HCT116 (cell line): ENCODE results near the gene AFAP1. TPM values are rescaled to one million over a fixed set of nuclear protein-coding genes. Genes with fewer than 3 reads are reported as not detected.

ENCODE experiments used
- ATAC-seq: fragments of 200-7000 bp; cut with Tn5 transposase; 2 replicates; pipeline ENCODE4 v1.9.1; 2020; ENCODE audit warnings: mild to moderate bottlenecking, moderate library complexity
- BruUV-seq: library from RNA; stranded (reverse); fragments of 400-500 nt; replicated peaks from 2 replicates; lab custom pipeline; 2021; lab: Mats Ljungman, UMichigan
- CTCF ChIA-PET: fragments of 300-600 bp; sonication (Branson Sonifier 250); formaldehyde crosslinking; loops from one replicate; lab custom pipeline; 2021; ENCODE audit warnings: antibody characterized with exemption; lab: Charles Lee
- POLR2A ChIA-PET: fragments of 300-600, 350-600 bp; sonication (Branson Sonifier 250); formaldehyde crosslinking; loops from one replicate; lab custom pipeline; 2021; ENCODE audit warnings: antibody characterized with exemption; lab: Charles Lee
- RAD21 ChIA-PET, 2 experiments: fragments of 300-600 bp; sonication (Branson Sonifier 250); formaldehyde crosslinking; loops; one replicate each; lab custom pipeline; 2023; ENCODE audit warnings: low total read pairs in 2 of 2; ENCODE audit not compliant: uncharacterized antibody in 2 of 2, unreplicated experiment in 2 of 2, low non-redundant PET in 1 of 2; lab: Charles Lee
- DNase-seq: peaks from one replicate; pipeline ENCODE4 v3.0.0-alpha.2; 2010; ENCODE audit warnings: low read depth, low spot score
- H2AFZ ChIP-seq: fragments of 200-600 bp; shearing (Covaris generic), sonication (generic); 2 replicates; pipeline ENCODE4 v1.6.1; 2017; ENCODE audit warnings: low read depth, mixed run types, mixed read lengths, antibody characterized with exemption, low read length; ENCODE audit not compliant: poor library complexity, severe bottlenecking
- H3K27ac ChIP-seq: 2 replicates; pipeline ENCODE4 v1.5.1; 2012; ENCODE audit warnings: low read depth, low read length
- H3K27me3 ChIP-seq: fragments of 200-600 bp; sonication (generic); 2 replicates; pipeline ENCODE4 v1.6.1; 2016; ENCODE audit warnings: mixed run types, low read length, mixed read lengths; ENCODE audit not compliant: insufficient read depth
- H3K36me3 ChIP-seq, 2 experiments: fragments of 200-500 bp in 1 of 2; fragments of 200-600 bp in 1 of 2; sonication (Bioruptor generic) in 1 of 2; sonication (generic) in 1 of 2; 2 replicates each; pipeline versions ENCODE4 v1.5.1 to v1.6.1; 2014 to 2016; ENCODE audit warnings: low read length in 2 of 2, inconsistent platforms in 1 of 2, mixed read lengths in 1 of 2, mixed run types in 1 of 2; ENCODE audit not compliant: insufficient read depth in 2 of 2, control insufficient read depth in 1 of 2
- H3K4me1 ChIP-seq, 2 experiments: fragments of 200-600 bp in 1 of 2; sonication (generic) in 1 of 2; 2 replicates each; pipeline versions ENCODE4 v1.5.1 to v1.6.1; 2012 to 2017; ENCODE audit warnings: low read length in 2 of 2, inconsistent platforms in 1 of 2, mild to moderate bottlenecking in 1 of 2, mixed read lengths in 1 of 2, mixed run types in 1 of 2, moderate library complexity in 1 of 2; ENCODE audit not compliant: insufficient read depth in 2 of 2, control insufficient read depth in 1 of 2
- H3K4me2 ChIP-seq: fragments of 200-600 bp; sonication (generic); 2 replicates; pipeline ENCODE4 v1.6.1; 2017; ENCODE audit warnings: mixed run types, low read length, mixed read lengths
- H3K4me3 ChIP-seq, 2 experiments: fragments of 200-600 bp in 1 of 2; sonication (generic) in 1 of 2; replicated peaks in 1 of 2; 2 replicates each; pipeline ENCODE4 v1.5.1; 2011 to 2016; ENCODE audit warnings: low read length in 2 of 2, control low read depth in 1 of 2, low read depth in 1 of 2, mild to moderate bottlenecking in 1 of 2, mixed read lengths in 1 of 2, mixed run types in 1 of 2
- H3K79me2 ChIP-seq: fragments of 200-600 bp; sonication (generic); 2 replicates; pipeline ENCODE4 v1.6.1; 2017; ENCODE audit warnings: mild to moderate bottlenecking, mixed run types, low read length, moderate library complexity, mixed read lengths; ENCODE audit not compliant: insufficient read depth
- H3K9ac ChIP-seq: fragments of 200-600 bp; sonication (generic); 2 replicates; pipeline ENCODE4 v1.6.1; 2016; ENCODE audit warnings: low read length, mixed read lengths
- H3K9me2 ChIP-seq: fragments of 200-600 bp; sonication (generic), shearing (Covaris generic); 2 replicates; pipeline ENCODE4 v1.6.1; 2017; ENCODE audit warnings: mixed run types, mild to moderate bottlenecking, moderate library complexity; ENCODE audit not compliant: insufficient read depth
- H3K9me3 ChIP-seq, 2 experiments: fragments of 200-500 bp in 1 of 2; fragments of 200-600 bp in 1 of 2; sonication (Bioruptor generic) in 1 of 2; sonication (generic) in 1 of 2; 2 replicates each; pipeline ENCODE4 v1.6.1; 2014 to 2017; ENCODE audit warnings: low read length in 2 of 2, mixed read lengths in 2 of 2, inconsistent platforms in 1 of 2, low read depth in 1 of 2, mild to moderate bottlenecking in 1 of 2, mixed run types in 1 of 2, moderate library complexity in 1 of 2; ENCODE audit not compliant: control insufficient read depth in 1 of 2, insufficient read depth in 1 of 2
- H4K20me1 ChIP-seq: fragments of 200-600 bp; sonication (generic), shearing (Covaris generic); 2 replicates; pipeline ENCODE4 v1.6.1; 2017; ENCODE audit warnings: mixed run types, mild to moderate bottlenecking, moderate library complexity; ENCODE audit not compliant: insufficient read depth
- EGR1 ChIP-seq: IDR thresholded peaks from 2 replicates; pipeline ENCODE4 v1.6.1; 2012; ENCODE audit warnings: low read depth
- ELF1 ChIP-seq: IDR thresholded peaks from 2 replicates; pipeline ENCODE4 v1.6.1; 2012; ENCODE audit warnings: low read depth, borderline replicate concordance
- EZH2 ChIP-seq: fragments of 200-600 bp; sonication (generic); IDR thresholded peaks from 2 replicates; pipeline ENCODE4 v1.6.1; 2017; ENCODE audit warnings: antibody characterized with exemption, mixed run types
- POLR2A ChIP-seq: IDR thresholded peaks from 2 replicates; pipeline ENCODE4 v1.7.0; 2011; ENCODE audit warnings: borderline replicate concordance; ENCODE audit not compliant: insufficient read depth, insufficient read length; ENCODE audit errors: extremely low read depth
- POLR2AphosphoS5 ChIP-seq: IDR thresholded peaks from 2 replicates; pipeline ENCODE4 v1.6.1; 2011; ENCODE audit warnings: mild to moderate bottlenecking, low read depth, low read length, moderate library complexity
- RAD21 ChIP-seq: IDR thresholded peaks from 2 replicates; pipeline ENCODE4 v1.6.1; 2012; ENCODE audit warnings: low read depth, mild to moderate bottlenecking
- SP1 ChIP-seq: IDR thresholded peaks from 2 replicates; pipeline ENCODE4 v1.6.1; 2012; ENCODE audit warnings: low read depth
- SRF ChIP-seq: IDR thresholded peaks from 2 replicates; pipeline ENCODE4 v1.6.1; 2012; ENCODE audit warnings: low read depth
- TCF7L2 ChIP-seq: IDR thresholded peaks from 2 replicates; pipeline ENCODE4 v1.7.0; 2011; ENCODE audit warnings: borderline replicate concordance, inconsistent platforms; ENCODE audit not compliant: insufficient read depth, insufficient read length; ENCODE audit errors: extremely low read depth
- YY1 ChIP-seq: IDR thresholded peaks from 2 replicates; pipeline ENCODE4 v1.6.1; 2011; ENCODE audit warnings: low read length, low read depth, moderate library complexity, mild to moderate bottlenecking; ENCODE audit not compliant: insufficient replicate concordance; ENCODE audit errors: extremely low read depth
- ZNF274 ChIP-seq: fragments of 200-500 bp; sonication (Bioruptor generic); IDR thresholded peaks from 2 replicates; pipeline ENCODE4 v1.6.1; 2014; ENCODE audit warnings: mild to moderate bottlenecking, low read depth, low read length, inconsistent platforms
- intact Hi-C: fragments of 100-400 bp; cut with micrococcal nuclease; formaldehyde crosslinking; loops from 2 replicates; pipeline ENCODE4 v1.10.0; 2022
- total RNA-seq: library from RNA; stranded (reverse); gene quantifications from one replicate; pipeline ENCODE4 v1.2.1, GENCODE V29; 2021; ENCODE audit not compliant: unreplicated experiment
- TF ChIP-seq, protein P1 (sequence below): IDR thresholded peaks from 2 replicates; pipeline ENCODE4 v1.6.1; 2012
- TF ChIP-seq, protein P2 (sequence below): IDR thresholded peaks from 2 replicates; pipeline ENCODE4 v1.6.1; 2011; ENCODE audit warnings: mild to moderate bottlenecking, low read length, moderate library complexity; ENCODE audit not compliant: insufficient replicate concordance; ENCODE audit errors: extremely low read depth
- TF ChIP-seq, protein P3 (sequence below): IDR thresholded peaks from 2 replicates; pipeline ENCODE4 v1.6.1; 2012; ENCODE audit warnings: low read depth
- TF ChIP-seq, protein P4 (sequence below): IDR thresholded peaks from 2 replicates; pipeline ENCODE4 v1.6.1; 2012

The AFAP1 gene
- total RNA-seq, 1 experiment from 2014 or later = 19.4 TPM

DNA sequence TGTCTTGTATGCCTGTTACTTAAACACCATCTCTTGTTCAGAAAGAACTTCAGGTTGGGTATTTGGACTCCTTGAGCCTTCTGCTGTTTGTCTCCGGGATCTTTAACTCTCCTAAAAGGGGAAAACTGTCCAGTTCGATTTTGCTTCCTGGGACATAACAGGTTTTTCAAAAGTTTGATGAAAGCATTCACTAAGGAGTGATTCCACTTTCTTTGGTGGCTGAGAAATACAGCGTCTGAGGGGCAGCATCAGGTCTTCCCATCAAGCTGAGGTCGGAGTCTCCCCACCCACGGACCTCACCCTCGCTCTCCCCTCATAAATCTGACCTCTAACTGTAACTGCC lies 1.4 kb downstream of the AFAP1 start (continued):
- TF ChIP-seq EZH2 = no peak
- no peak for TF ChIP-seq SRF
- no peak for TF ChIP-seq TCF7L2
- no peak for TF ChIP-seq ELF1
- no peak for TF ChIP-seq EGR1

DNA sequence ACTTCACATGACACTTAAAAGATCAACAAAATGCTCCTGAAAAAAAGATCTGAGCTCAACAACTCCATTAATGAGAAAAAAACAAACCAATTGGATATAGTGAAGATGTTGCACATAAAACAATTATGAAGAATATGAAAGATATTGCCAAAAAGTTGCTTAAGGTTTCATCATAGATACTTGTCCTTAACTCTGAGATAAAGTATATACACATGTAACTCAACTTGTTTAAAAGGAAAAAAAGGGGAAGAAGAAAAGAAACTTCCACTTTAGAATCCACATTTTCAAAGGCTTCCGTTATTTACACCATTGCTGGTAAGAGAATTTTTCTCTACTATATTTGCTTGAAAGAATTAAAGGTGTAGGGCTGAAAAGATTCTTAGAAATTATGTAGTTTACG lies 2.7 kb downstream of the AFAP1 start:
- intact Hi-C loops = no loop called here
- BruUV-seq = no TSS peak
- Histone ChIP-seq H3K9ac (no peak overlapping the region), H2AFZ (no peak overlapping the region), H3K79me2 (peaks cover 40% of the 10 kb centered on the region), H3K27ac (no peak overlapping the region), H4K20me1 (no peaks in the 10 kb centered on the region), H3K4me3 (no peak overlapping the region), H3K9me2 (no peaks in the 10 kb centered on the region), H3K4me2 (no peak overlapping the region), H3K36me3 (no peaks in the 10 kb centered on the region), H3K9me3 (no peaks in the 10 kb centered on the region), H3K4me1 (peaks cover 21 to 35% of the 10 kb centered on the region in 2 experiments), H3K27me3 (no peaks in the 10 kb centered on the region)
- ChIA-PET RAD21 (no interaction called here), CTCF (interaction anchor here (1.4 kb wide), 2 partner anchors 10 to 21 kb away, joined by 3 to 4 read pairs; no protein-coding TSS in a partner anchor), POLR2A (no interaction called here)
- DNase-seq (no peak), ATAC-seq (no peak)
- no peak for TF ChIP-seq SP1
- no peak for TF ChIP-seq POLR2A
- TF ChIP-seq, protein P1, sequence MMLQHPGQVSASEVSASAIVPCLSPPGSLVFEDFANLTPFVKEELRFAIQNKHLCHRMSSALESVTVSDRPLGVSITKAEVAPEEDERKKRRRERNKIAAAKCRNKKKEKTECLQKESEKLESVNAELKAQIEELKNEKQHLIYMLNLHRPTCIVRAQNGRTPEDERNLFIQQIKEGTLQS = no peak
- TF ChIP-seq RAD21 = no peak
- no peak for TF ChIP-seq ELF1
- TF ChIP-seq POLR2AphosphoS5 = no peak
- no peak for TF ChIP-seq ZNF274
- TF ChIP-seq, protein P2, sequence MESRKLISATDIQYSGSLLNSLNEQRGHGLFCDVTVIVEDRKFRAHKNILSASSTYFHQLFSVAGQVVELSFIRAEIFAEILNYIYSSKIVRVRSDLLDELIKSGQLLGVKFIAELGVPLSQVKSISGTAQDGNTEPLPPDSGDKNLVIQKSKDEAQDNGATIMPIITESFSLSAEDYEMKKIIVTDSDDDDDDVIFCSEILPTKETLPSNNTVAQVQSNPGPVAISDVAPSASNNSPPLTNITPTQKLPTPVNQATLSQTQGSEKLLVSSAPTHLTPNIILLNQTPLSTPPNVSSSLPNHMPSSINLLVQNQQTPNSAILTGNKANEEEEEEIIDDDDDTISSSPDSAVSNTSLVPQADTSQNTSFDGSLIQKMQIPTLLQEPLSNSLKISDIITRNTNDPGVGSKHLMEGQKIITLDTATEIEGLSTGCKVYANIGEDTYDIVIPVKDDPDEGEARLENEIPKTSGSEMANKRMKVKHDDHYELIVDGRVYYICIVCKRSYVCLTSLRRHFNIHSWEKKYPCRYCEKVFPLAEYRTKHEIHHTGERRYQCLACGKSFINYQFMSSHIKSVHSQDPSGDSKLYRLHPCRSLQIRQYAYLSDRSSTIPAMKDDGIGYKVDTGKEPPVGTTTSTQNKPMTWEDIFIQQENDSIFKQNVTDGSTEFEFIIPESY = no peak
- no peak for TF ChIP-seq EGR1
- TF ChIP-seq, protein P3, sequence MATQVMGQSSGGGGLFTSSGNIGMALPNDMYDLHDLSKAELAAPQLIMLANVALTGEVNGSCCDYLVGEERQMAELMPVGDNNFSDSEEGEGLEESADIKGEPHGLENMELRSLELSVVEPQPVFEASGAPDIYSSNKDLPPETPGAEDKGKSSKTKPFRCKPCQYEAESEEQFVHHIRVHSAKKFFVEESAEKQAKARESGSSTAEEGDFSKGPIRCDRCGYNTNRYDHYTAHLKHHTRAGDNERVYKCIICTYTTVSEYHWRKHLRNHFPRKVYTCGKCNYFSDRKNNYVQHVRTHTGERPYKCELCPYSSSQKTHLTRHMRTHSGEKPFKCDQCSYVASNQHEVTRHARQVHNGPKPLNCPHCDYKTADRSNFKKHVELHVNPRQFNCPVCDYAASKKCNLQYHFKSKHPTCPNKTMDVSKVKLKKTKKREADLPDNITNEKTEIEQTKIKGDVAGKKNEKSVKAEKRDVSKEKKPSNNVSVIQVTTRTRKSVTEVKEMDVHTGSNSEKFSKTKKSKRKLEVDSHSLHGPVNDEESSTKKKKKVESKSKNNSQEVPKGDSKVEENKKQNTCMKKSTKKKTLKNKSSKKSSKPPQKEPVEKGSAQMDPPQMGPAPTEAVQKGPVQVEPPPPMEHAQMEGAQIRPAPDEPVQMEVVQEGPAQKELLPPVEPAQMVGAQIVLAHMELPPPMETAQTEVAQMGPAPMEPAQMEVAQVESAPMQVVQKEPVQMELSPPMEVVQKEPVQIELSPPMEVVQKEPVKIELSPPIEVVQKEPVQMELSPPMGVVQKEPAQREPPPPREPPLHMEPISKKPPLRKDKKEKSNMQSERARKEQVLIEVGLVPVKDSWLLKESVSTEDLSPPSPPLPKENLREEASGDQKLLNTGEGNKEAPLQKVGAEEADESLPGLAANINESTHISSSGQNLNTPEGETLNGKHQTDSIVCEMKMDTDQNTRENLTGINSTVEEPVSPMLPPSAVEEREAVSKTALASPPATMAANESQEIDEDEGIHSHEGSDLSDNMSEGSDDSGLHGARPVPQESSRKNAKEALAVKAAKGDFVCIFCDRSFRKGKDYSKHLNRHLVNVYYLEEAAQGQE = no peak
- TF ChIP-seq, protein P4, sequence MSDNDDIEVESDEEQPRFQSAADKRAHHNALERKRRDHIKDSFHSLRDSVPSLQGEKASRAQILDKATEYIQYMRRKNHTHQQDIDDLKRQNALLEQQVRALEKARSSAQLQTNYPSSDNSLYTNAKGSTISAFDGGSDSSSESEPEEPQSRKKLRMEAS = no peak
- TF ChIP-seq YY1 = no peak
